Anterior cingulate cortex (tissue), 58 donors: ENCODE data around the gene RBM19.

Experiments
- DNase-seq, 58 donors: peaks; one replicate each; lab custom pipeline; 2025; lab: John Stamatoyannopoulos, UW

The RBM19 gene

GRCh38 chr12:113988976-113989375, 22.9 kb upstream of the RBM19 start:
- no peak for DNase-seq

- DNase-seq = no peak
Measured at GRCh38 chr12:113988064-113988451, 21.9 kb upstream of the RBM19 start.

GRCh38 chr12:113987261-113988063, 21.3 kb upstream of the RBM19 start:
- DNase-seq = no peak

GRCh38 chr12:113984464-113984863, 18.3 kb upstream of the RBM19 start:
- no peak for DNase-seq

GRCh38 chr12:113983777-113984448, 17.8 kb upstream of the RBM19 start:
- no peak for DNase-seq

GRCh38 chr12:113983265-113983664, 17.1 kb upstream of the RBM19 start:
- DNase-seq = no peak

- no peak for DNase-seq
Measured at GRCh38 chr12:113981876-113982275, 15.8 kb upstream of the RBM19 start.

GRCh38 chr12:113980537-113981337, 14.6 kb upstream of the RBM19 start:
- DNase-seq = peak in 41 of 58 donors; percentile 1 to 58 (median 14)

GRCh38 chr12:113980054-113980453, 13.9 kb upstream of the RBM19 start:
- DNase-seq = no peak

- no peak for DNase-seq
Measured at GRCh38 chr12:113978080-113978479, 12.0 kb upstream of the RBM19 start.

- DNase-seq = no peak
Measured at GRCh38 chr12:113974006-113974405, 7.9 kb upstream of the RBM19 start.

- DNase-seq = no peak
Measured at GRCh38 chr12:113973109-113973904, 7.2 kb upstream of the RBM19 start.

- DNase-seq = no peak
Measured at GRCh38 chr12:113971392-113971791, 5.3 kb upstream of the RBM19 start.

- DNase-seq = no peak
Measured at GRCh38 chr12:113970211-113970610, 4.1 kb upstream of the RBM19 start.

GRCh38 chr12:113967368-113967767, 1.2 kb upstream of the RBM19 start:
- no peak for DNase-seq

GRCh38 chr12:113962733-113963132, 3.4 kb downstream of the RBM19 start:
- no peak for DNase-seq

- DNase-seq = no peak
Measured at GRCh38 chr12:113961921-113962710, 4.0 kb downstream of the RBM19 start.

GRCh38 chr12:113960030-113960429, 6.1 kb downstream of the RBM19 start:
- no peak for DNase-seq

- no peak for DNase-seq
Measured at GRCh38 chr12:113959096-113959495, 7.0 kb downstream of the RBM19 start.

GRCh38 chr12:113958108-113958507, 8.0 kb downstream of the RBM19 start:
- no peak for DNase-seq
